ENCODE results near the gene SEL1L. TPM values are rescaled to one million over a fixed set of nuclear protein-coding genes. Genes with fewer than 3 reads are reported as not detected.

Gene SEL1L
- polyA plus RNA-seq, 1 of the 3 experiments (the other 2 are of a cell fraction): 13.8 TPM

GRCh38 chr14:81559385-81559784 is 25.7 kb upstream of the SEL1L start:
- H2AFZ ChIP-seq (ENCODE audit: low read depth): no peak overlapping the region
- no peaks in the 10 kb centered on the region for H3K79me2 ChIP-seq (ENCODE audit: insufficient read depth)
- no peaks in the 10 kb centered on the region; a peak in 1 of 4 replicates for H3K4me1 ChIP-seq (ENCODE audit: control insufficient read depth in 1 of 2, insufficient read depth in 2 of 2, low read depth in 1 of 2, low read length in 1 of 2)
- no peaks in the 10 kb centered on the region for H3F3A ChIP-seq (replicated peaks; ENCODE audit: insufficient read depth)
- no peak overlapping the region for H3K9ac ChIP-seq
- no peaks in the 10 kb centered on the region for H4K20me1 ChIP-seq (ENCODE audit: insufficient read depth)
- CTCF ChIA-PET: no interaction called here
- H3K4me2 ChIP-seq: no peak overlapping the region
- no peak for DNase-seq
- TF ChIP-seq EZH2phosphoT487 (IDR thresholded peaks at IDR 0.05; ENCODE audit: borderline replicate concordance, low read depth) (no peak), MEF2A (IDR thresholded peaks at IDR 0.05; ENCODE audit: borderline replicate concordance, low read depth) (no peak), RAD21 (IDR thresholded peaks at IDR 0.05; ENCODE audit: low read length) (no peak), JUND (IDR thresholded peaks at IDR 0.05) (no peak), GATA2 (CRISPR knock-in tag; IDR thresholded peaks at IDR 0.05) (no peak), PBX3 (IDR thresholded peaks at IDR 0.05) (no peak), RCOR1 (IDR thresholded peaks at IDR 0.05; ENCODE audit: low read length) (no peak), FOXM1 (IDR thresholded peaks at IDR 0.05; ENCODE audit: low read depth) (no peak), NRF1 (IDR thresholded peaks at IDR 0.05; ENCODE audit: low read depth, low read length) (no peak), ELF1 (IDR thresholded peaks at IDR 0.05) (no peak), FOXJ3 (CRISPR knock-in tag; IDR thresholded peaks at IDR 0.05) (no peak), TCF12 (IDR thresholded peaks at IDR 0.05) (no peak), CTCF (IDR thresholded peaks at IDR 0.05) (no peak), TAF1 (IDR thresholded peaks at IDR 0.05; ENCODE audit: borderline replicate concordance, low read depth, low read length) (no peak), USF2 (IDR thresholded peaks at IDR 0.05; ENCODE audit: borderline replicate concordance, low read depth, low read length) (no peak)
- WGBS (ENCODE audit: low lambda C conversion rate): 15% methylated on average over 2 of the region's 3 CpGs
- POLR2A ChIA-PET: no interaction called here
- H3K9me2 ChIP-seq: no peaks in the 10 kb centered on the region
- H3K4me3 ChIP-seq (ENCODE audit: low read depth in 2 of 2, low read length in 1 of 2): no peak overlapping the region
- H3K27ac ChIP-seq (ENCODE audit: low read depth in 2 of 2, low read length in 1 of 2): no peak overlapping the region
- no peaks in the 10 kb centered on the region; the same call in 1 of the 2 replicates for H3K27me3 ChIP-seq (ENCODE audit: insufficient read depth)
- no peaks in the 10 kb centered on the region for H3K9me3 ChIP-seq
- no peaks in the 10 kb centered on the region for H3K36me3 ChIP-seq (replicated peaks in 1 of 2; ENCODE audit: control insufficient read depth in 1 of 2, insufficient read depth in 2 of 2, low read length in 1 of 2)

GRCh38 chr14:81557146-81557545 is 23.5 kb upstream of the SEL1L start:
- Histone ChIP-seq H3K9me3 (no peaks in the 10 kb centered on the region), H3K4me3 (ENCODE audit: low read depth in 2 of 2, low read length in 1 of 2) (no peak overlapping the region), H3K9me2 (no peaks in the 10 kb centered on the region), H3K4me2 (no peak overlapping the region), H3K27me3 (ENCODE audit: insufficient read depth) (no peaks in the 10 kb centered on the region; the same call in 1 of the 2 replicates), H3F3A (replicated peaks; ENCODE audit: insufficient read depth) (no peaks in the 10 kb centered on the region), H3K4me1 (ENCODE audit: control insufficient read depth in 1 of 2, insufficient read depth in 2 of 2, low read depth in 1 of 2, low read length in 1 of 2) (no peaks in the 10 kb centered on the region; a peak in 1 of 4 replicates), H4K20me1 (ENCODE audit: insufficient read depth) (no peaks in the 10 kb centered on the region), H3K27ac (ENCODE audit: low read depth in 2 of 2, low read length in 1 of 2) (no peak overlapping the region), H3K79me2 (ENCODE audit: insufficient read depth) (no peaks in the 10 kb centered on the region), H3K36me3 (replicated peaks in 1 of 2; ENCODE audit: control insufficient read depth in 1 of 2, insufficient read depth in 2 of 2, low read length in 1 of 2) (no peaks in the 10 kb centered on the region), H3K9ac (no peak overlapping the region), H2AFZ (ENCODE audit: low read depth) (no peak overlapping the region)
- ChIA-PET POLR2A (no interaction called here), CTCF (no interaction called here)
- no peak for DNase-seq
- 0% methylated on average over 1 of the region's 1 CpG for WGBS (ENCODE audit: low lambda C conversion rate)
- TF ChIP-seq GATA2 (CRISPR knock-in tag; IDR thresholded peaks at IDR 0.05) (no peak), USF2 (IDR thresholded peaks at IDR 0.05; ENCODE audit: borderline replicate concordance, low read depth, low read length) (no peak), MXI1 (IDR thresholded peaks at IDR 0.05; ENCODE audit: low read depth, low read length) (no peak), RXRA (IDR thresholded peaks at IDR 0.05; ENCODE audit: borderline replicate concordance, low read depth) (no peak), POLR2AphosphoS5 (IDR thresholded peaks at IDR 0.05; ENCODE audit: low read depth, low read length) (no peak), PBX3 (IDR thresholded peaks at IDR 0.05) (no peak), JUND (IDR thresholded peaks at IDR 0.05) (no peak), CTCF (IDR thresholded peaks at IDR 0.05) (no peak)

Measured in SK-N-SH (cell line).